CD14-positive monocyte (primary cell): ENCODE results near the gene PLAGL2. TPM values are rescaled to one million over a fixed set of nuclear protein-coding genes. Genes with fewer than 3 reads are reported as not detected.

Experiments
- DNase-seq, 3 donors: peaks; one replicate each; pipeline ENCODE4 v3.0.0-alpha.2; 2011 to 2022
- H2AFZ ChIP-seq: 2 replicates; pipeline ENCODE4 v1.6.0; 2012; ENCODE audit warnings: mild to moderate bottlenecking, low read depth, low read length, inconsistent platforms; ENCODE audit not compliant: insufficient read depth, poor library complexity, severe bottlenecking
- H3K27ac ChIP-seq, 2 donors: 1 replicate in 1 of 2; 2 replicates in 1 of 2; pipeline ENCODE4 v1.5.1; 2012 to 2013; ENCODE audit warnings: low read length in 2 of 2, control low read depth in 1 of 2, inconsistent platforms in 1 of 2, low read depth in 1 of 2, mild to moderate bottlenecking in 1 of 2
- H3K27me3 ChIP-seq, 2 donors: one replicate each; pipeline versions ENCODE4 v1.6.0 to v1.6.1; 2011 to 2013; ENCODE audit warnings: low read length in 2 of 2; ENCODE audit not compliant: control insufficient read depth in 2 of 2, insufficient read depth in 2 of 2
- H3K36me3 ChIP-seq, 2 donors: replicated peaks in 1 of 2; 1 replicate in 1 of 2; 2 replicates in 1 of 2; pipeline versions ENCODE4 v1.5.1 to v1.6.1; 2012 to 2013; ENCODE audit warnings: low read length in 2 of 2, control low read depth in 1 of 2, inconsistent platforms in 1 of 2, mild to moderate bottlenecking in 1 of 2; ENCODE audit not compliant: insufficient read depth in 2 of 2, control insufficient read depth in 1 of 2
- H3K4me1 ChIP-seq, 2 donors: 1 replicate in 1 of 2; 2 replicates in 1 of 2; pipeline versions ENCODE4 v1.5.1 to v1.6.1; 2012 to 2013; ENCODE audit warnings: low read length in 2 of 2, control low read depth in 1 of 2, inconsistent platforms in 1 of 2, mild to moderate bottlenecking in 1 of 2, moderate library complexity in 1 of 2; ENCODE audit not compliant: insufficient read depth in 2 of 2, control insufficient read depth in 1 of 2
- H3K4me2 ChIP-seq: replicated peaks from 2 replicates; pipeline ENCODE3; 2012; ENCODE audit warnings: low read length, moderate library complexity, mild to moderate bottlenecking; ENCODE audit not compliant: poor library complexity, severe bottlenecking; ENCODE audit errors: extremely low read depth
- H3K4me3 ChIP-seq, 3 experiments: fragments of 200-600 bp in 1 of 3; sonication (generic) in 1 of 3; replicated peaks in 1 of 3; 1 replicate in 2 of 3; 2 replicates in 1 of 3; pipeline ENCODE4 v1.5.1; 2011 to 2013; ENCODE audit warnings: low read length in 3 of 3, mild to moderate bottlenecking in 3 of 3, control low read depth in 2 of 3, low read depth in 2 of 3, inconsistent platforms in 1 of 3, moderate library complexity in 1 of 3
- H3K79me2 ChIP-seq: 2 replicates; pipeline ENCODE4 v1.6.0; 2012; ENCODE audit warnings: mild to moderate bottlenecking, control low read depth, inconsistent platforms, low read length, moderate library complexity; ENCODE audit not compliant: insufficient read depth
- H3K9ac ChIP-seq: 2 replicates; pipeline ENCODE4 v1.6.0; 2017; ENCODE audit warnings: low read length, mild to moderate bottlenecking; ENCODE audit not compliant: insufficient read depth, poor library complexity, severe bottlenecking
- H3K9me3 ChIP-seq, 2 donors: replicated peaks in 1 of 2; 1 replicate in 1 of 2; 2 replicates in 1 of 2; pipeline versions ENCODE4 v1.5.1 to v1.6.1; 2012 to 2013; ENCODE audit warnings: low read length in 2 of 2, control low read depth in 1 of 2; ENCODE audit not compliant: control insufficient read depth in 1 of 2, insufficient read depth in 1 of 2
- H4K20me1 ChIP-seq: 2 replicates; pipeline ENCODE4 v1.6.0; 2012; ENCODE audit warnings: mild to moderate bottlenecking, low read length, control low read depth, moderate library complexity; ENCODE audit not compliant: insufficient read depth
- H3K27ac Mint-ChIP-seq, 7 donors: one replicate each; pipeline ENCODE4 v1.8.0; 2020; ENCODE audit warnings: mild to moderate bottlenecking in 7 of 7, mixed read lengths in 7 of 7, moderate library complexity in 6 of 7, inconsistent platforms in 2 of 7
- H3K27me3 Mint-ChIP-seq, 3 donors: one replicate each; pipeline ENCODE4 v1.8.0; 2021 to 2022; ENCODE audit warnings: low read depth in 3 of 3, mild to moderate bottlenecking in 3 of 3, mixed read lengths in 3 of 3, moderate library complexity in 3 of 3, inconsistent platforms in 1 of 3
- H3K36me3 Mint-ChIP-seq, 2 donors: one replicate each; pipeline ENCODE4 v1.8.0; 2020; ENCODE audit warnings: mixed read lengths in 2 of 2, inconsistent platforms in 1 of 2, mild to moderate bottlenecking in 1 of 2
- H3K4me1 Mint-ChIP-seq: one replicate; pipeline ENCODE4 v1.8.0; 2020; ENCODE audit warnings: mild to moderate bottlenecking, mixed read lengths
- H3K4me3 Mint-ChIP-seq, 2 donors: one replicate each; pipeline ENCODE4 v1.8.0; 2020; ENCODE audit warnings: mild to moderate bottlenecking in 2 of 2, mixed read lengths in 2 of 2, moderate library complexity in 1 of 2
- H3K9me3 Mint-ChIP-seq, 7 donors: one replicate each; pipeline ENCODE4 v1.8.0; 2020 to 2022; ENCODE audit warnings: mixed read lengths in 7 of 7, mild to moderate bottlenecking in 6 of 7, moderate library complexity in 6 of 7, inconsistent platforms in 2 of 7
- WGBS: methylation state at CpG from one replicate; pipeline ENCODE4 v1.1.5; 2013; ENCODE audit warnings: missing lambda C conversion rate; ENCODE audit not compliant: insufficient coverage; 5-methylcytosine and 5-hydroxymethylcytosine counted together
- intact Hi-C, 2 donors: fragments of 100-400 bp; cut with micrococcal nuclease; formaldehyde crosslinking; loops; one replicate each; pipeline versions ENCODE4 v1.15.0 to v1.15.1; 2023
- polyA plus RNA-seq, 3 donors: library from polyadenylated mRNA; depleted of rRNA in 1 of 3; unstranded in 2 of 3; stranded (reverse) in 1 of 3; fragments of 300-500 nt in 2 of 3; fragments of >200 nt in 1 of 3; fragmentation: Illumina TruSeq in 2 of 3; gene quantifications; 1 replicate in 2 of 3; 2 replicates in 1 of 3; pipeline ENCODE4 v1.2.3, GENCODE V29; 2012 to 2021
- TF ChIP-seq, protein P1 (sequence below): fragments of 200-600 bp; IDR thresholded peaks from one replicate; pipeline ENCODE4 v1.8.0; 2022; ENCODE audit warnings: antibody characterized with exemption, mild to moderate bottlenecking

PLAGL2 gene
- polyA plus RNA-seq, 3 donors, result 6.2 to 31.7 (median 14.7) TPM

DNA sequence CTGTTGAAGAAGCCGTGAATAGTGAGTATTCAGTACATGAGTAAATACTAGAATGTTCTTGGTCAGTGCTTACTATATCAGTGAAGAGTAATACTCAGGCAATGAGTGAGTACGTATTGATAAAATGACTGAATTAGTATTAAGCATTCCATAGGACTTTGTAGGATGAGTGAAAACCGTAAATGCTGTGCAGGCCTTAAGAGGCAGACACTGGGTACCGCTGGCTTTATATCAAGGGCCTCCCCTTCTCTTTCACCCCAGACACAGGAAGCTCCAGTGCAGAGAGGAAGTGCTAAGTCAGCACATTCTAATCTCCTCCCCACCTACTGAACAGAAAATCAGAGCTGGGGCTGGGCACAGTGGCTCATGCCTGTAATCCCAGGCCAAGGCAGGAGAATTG lies 24.3 kb upstream of the PLAGL2 start:
- peaks cover 66 to 73% of the 10 kb centered on the region in 2 donors for H3K4me1 ChIP-seq
- no peaks in the 10 kb centered on the region for H3K79me2 ChIP-seq
- peaks cover 0 to 2% (median 0%) of the 10 kb centered on the region in 3 donors for H3K27me3 Mint-ChIP-seq
- no peaks in the 10 kb centered on the region for H3K9me3 Mint-ChIP-seq
- peak overlapping the region; percentile 34 for H3K4me2 ChIP-seq
- TF ChIP-seq, protein P1, sequence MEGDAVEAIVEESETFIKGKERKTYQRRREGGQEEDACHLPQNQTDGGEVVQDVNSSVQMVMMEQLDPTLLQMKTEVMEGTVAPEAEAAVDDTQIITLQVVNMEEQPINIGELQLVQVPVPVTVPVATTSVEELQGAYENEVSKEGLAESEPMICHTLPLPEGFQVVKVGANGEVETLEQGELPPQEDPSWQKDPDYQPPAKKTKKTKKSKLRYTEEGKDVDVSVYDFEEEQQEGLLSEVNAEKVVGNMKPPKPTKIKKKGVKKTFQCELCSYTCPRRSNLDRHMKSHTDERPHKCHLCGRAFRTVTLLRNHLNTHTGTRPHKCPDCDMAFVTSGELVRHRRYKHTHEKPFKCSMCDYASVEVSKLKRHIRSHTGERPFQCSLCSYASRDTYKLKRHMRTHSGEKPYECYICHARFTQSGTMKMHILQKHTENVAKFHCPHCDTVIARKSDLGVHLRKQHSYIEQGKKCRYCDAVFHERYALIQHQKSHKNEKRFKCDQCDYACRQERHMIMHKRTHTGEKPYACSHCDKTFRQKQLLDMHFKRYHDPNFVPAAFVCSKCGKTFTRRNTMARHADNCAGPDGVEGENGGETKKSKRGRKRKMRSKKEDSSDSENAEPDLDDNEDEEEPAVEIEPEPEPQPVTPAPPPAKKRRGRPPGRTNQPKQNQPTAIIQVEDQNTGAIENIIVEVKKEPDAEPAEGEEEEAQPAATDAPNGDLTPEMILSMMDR, result no peak
- no peaks in the 10 kb centered on the region for H4K20me1 ChIP-seq
- H3K9me3 ChIP-seq, result no peaks in the 10 kb centered on the region
- peaks cover 16 to 45% of the 10 kb centered on the region in 2 donors for H3K36me3 ChIP-seq
- H2AFZ ChIP-seq, result no peak overlapping the region
- H3K36me3 Mint-ChIP-seq, result peaks cover 54 to 57% of the 10 kb centered on the region in 2 donors
- H3K4me3 ChIP-seq, result peak overlapping the region in 1 of 3 experiments; percentile 35
- H3K27me3 ChIP-seq, result no peaks in the 10 kb centered on the region
- H3K27ac Mint-ChIP-seq, result peak overlapping the region; percentile 71 to 96 (median 92)
- H3K27ac ChIP-seq, result peak overlapping the region; percentile 55 to 85
- no peak overlapping the region for H3K9ac ChIP-seq
- peak overlapping the region in 1 of 2 donors; percentile 60 for H3K4me3 Mint-ChIP-seq
- 83% methylated on average over 1 of the region's 4 CpGs for WGBS
- intact Hi-C loops, result no loop called here
- H3K4me1 Mint-ChIP-seq, result peaks cover 72% of the 10 kb centered on the region
- DNase-seq, result peak; percentile 34 to 62 (median 44)

DNA sequence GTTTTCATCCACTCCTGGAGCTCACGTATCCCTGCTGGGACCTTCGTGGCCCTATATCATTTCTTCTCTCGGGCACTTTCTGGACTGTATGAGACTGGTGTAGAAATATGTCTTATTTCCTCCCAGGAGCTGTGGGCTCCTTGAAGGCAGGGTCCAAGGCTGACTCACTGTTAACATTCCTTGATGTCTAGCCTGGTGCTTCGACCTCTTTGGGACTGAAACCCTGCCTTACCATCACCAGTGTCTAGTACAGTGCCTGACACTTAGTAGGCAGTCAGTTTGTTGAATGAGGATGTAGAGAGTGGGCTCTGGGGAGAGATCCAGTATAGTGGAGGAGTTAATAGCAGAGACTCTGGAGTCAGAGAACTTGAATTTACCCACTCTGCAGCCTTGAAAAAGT lies 23.7 kb upstream of the PLAGL2 start:
- Histone ChIP-seq H3K4me1 (peaks cover 71 to 79% of the 10 kb centered on the region in 2 donors), H3K4me3 (no peak overlapping the region), H3K36me3 (peaks cover 14 to 39% of the 10 kb centered on the region in 2 donors), H3K79me2 (peaks cover 4% of the 10 kb centered on the region), H3K9ac (no peak overlapping the region), H3K9me3 (no peaks in the 10 kb centered on the region), H4K20me1 (no peaks in the 10 kb centered on the region), H3K27me3 (no peaks in the 10 kb centered on the region), H2AFZ (no peak overlapping the region), H3K27ac (peak overlapping the region in 1 of 2 donors; percentile 85), H3K4me2 (no peak overlapping the region)
- H3K9me3 Mint-ChIP-seq, result no peaks in the 10 kb centered on the region
- H3K27ac Mint-ChIP-seq, result peak overlapping the region; percentile 36 to 95 (median 87)
- TF ChIP-seq, protein P1, result no peak
- H3K4me3 Mint-ChIP-seq, result no peak overlapping the region
- no CpG with 5 or more reads among the region's 4 CpGs for WGBS
- DNase-seq, result no peak
- peaks cover 0 to 2% (median 0%) of the 10 kb centered on the region in 3 donors for H3K27me3 Mint-ChIP-seq
- H3K4me1 Mint-ChIP-seq, result peaks cover 78% of the 10 kb centered on the region
- intact Hi-C loops, result no loop called here
- peaks cover 51 to 53% of the 10 kb centered on the region in 2 donors for H3K36me3 Mint-ChIP-seq
